Hippocampal formation (tissue), 2 donors: Measurements from ENCODE around the gene C18orf63.
A peak's percentile ranks its signal among the peaks of the same experiment; 100 is the strongest.
"Not testable (repeated sequence)": the region's sequence is repeated elsewhere in the genome, so short reads cannot be mapped to it uniquely, and the experiment has no call there.

ENCODE experiments used
- DNase-seq, 2 donors: peaks; one replicate each; lab custom pipeline; 2025; lab: John Stamatoyannopoulos, UW

C18orf63 gene

GRCh38 chr18:74286106-74286855 is 29.4 kb upstream of the C18orf63 start:
- DNase-seq = no peak

GRCh38 chr18:74286856-74287255 is 28.8 kb upstream of the C18orf63 start:
- no peak for DNase-seq

DNA sequence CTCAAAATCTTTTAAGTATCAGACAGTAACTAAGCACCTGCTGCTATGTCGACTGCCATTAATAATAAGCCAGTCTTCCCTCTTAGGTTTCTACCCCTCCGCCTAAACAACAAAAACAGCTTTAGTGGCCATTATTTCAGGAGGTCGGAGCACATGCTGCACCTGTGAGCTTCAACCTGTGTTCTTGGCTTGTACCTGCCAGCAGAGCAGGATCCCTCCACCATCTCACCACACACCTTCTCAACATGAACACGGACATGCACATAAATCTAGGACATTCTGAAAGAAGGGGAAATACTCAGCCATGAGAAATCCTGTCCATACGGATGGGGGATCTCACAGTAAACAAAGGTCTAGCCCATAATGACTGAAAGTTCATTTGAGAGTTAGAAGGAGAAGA is 27.6 kb upstream of the C18orf63 start:
- no peak for DNase-seq

DNA sequence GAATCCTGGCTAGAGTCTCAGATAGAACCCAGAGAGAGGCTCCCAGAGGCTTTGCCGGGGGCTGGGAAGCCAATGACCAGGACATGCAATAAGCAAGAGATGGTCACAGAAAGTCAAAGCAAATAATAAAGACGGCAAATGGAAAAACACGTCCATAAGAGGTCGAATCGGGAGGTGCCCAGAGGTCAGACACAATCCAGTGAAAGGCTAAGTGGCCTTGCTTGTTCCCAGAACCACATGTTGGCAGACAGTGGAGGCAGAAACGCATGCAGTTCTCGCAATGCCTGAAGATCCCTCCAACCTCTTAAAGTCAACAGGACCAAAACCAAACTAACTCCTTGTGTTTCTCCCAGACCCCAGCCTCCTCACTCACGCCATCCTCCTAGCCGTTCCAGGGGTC is 26.9 kb upstream of the C18orf63 start:
- no peak for DNase-seq

DNA sequence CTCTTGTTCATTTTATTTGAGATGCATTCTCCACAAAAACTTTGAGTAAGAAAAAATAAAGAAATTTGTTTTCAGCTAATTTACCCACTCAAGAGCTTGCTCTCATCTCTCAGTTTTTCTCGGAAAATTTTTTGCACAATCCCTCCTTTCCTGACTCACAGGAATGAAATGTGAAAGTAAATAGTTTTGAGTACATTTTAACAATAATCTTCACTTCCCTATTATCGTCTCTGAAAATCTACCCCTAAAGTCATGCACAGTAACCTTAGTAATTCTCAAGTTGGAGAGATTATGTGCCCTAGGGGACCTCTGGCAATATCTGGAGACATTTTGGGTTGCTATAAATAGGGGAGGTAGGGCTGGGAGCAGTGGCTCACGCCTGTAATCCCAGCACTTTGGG is 26.5 kb upstream of the C18orf63 start:
- DNase-seq = no peak

DNA sequence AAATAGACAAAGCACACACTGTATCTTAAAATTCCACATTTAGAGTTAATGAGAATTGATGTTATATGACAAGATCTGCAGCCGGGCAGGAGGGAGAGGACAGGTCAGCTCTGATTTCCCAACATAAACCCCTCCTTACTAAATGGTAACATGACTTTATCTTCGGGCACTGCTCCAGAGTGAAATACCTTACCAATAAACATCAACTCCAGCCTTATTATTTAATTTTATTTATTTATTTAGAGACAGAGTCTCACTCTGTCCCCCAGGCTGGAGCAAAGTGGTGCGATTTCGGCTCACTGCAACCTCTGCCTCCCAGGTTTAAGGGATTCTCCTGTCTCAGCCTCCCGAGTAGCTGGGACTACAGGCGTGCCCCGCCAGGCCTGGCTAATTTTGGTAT is 25.6 kb upstream of the C18orf63 start:
- no peak for DNase-seq

- no peak for DNase-seq
These were observed 24.7 kb upstream of the C18orf63 start for GRCh38 chr18:74290794-74291471.

- no peak for DNase-seq
These were observed 24.2 kb upstream of the C18orf63 start for GRCh38 chr18:74291472-74291770.

- peak; percentile 98 to 99 for DNase-seq
These were observed 23.7 kb upstream of the C18orf63 start, which contains the start of gene CYB5A for GRCh38 chr18:74291771-74292540. Gene CYB5A, minus strand, starts transcription at chr18:74291963. Its CDS starts 88 bp downstream, at chr18:74291875.

DNA sequence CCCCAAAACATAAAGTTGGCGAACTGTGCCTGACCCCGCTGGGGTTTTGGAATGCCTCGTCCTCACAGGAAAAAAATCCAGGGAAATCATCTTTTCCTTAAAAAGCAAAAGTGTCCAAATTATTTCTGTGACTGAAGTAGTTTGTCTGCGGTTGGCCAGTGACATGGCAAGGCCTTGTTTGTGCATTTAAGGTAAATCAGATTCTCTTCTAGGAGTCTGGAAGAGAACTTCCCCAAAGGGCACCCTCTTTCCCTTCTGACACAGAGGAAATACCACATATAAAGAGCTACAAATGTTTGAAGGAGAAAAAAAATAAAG is 23.1 kb upstream of the C18orf63 start:
- no peak for DNase-seq

GRCh38 chr18:74292982-74293381 is 22.7 kb upstream of the C18orf63 start:
- DNase-seq = not testable (repeated sequence)

GRCh38 chr18:74294526-74294925 is 21.1 kb upstream of the C18orf63 start:
- no peak for DNase-seq

DNA sequence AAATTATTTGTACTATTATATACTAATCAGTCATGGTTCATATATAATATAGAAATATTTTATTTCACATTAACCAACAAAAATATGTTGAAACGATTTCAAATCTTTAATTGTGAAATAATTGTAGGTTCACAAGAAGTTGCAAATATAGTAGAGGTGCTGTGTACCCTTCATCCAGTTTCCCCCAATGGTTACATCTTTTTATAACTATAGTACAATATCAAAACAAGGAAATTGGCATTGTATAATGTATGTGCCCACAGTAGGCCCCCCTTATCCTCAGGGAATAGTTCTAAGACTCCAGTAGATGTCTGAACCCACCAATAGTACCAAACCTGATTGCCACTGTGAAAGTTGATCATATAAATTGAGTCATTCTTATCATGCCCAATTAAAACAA is 16.5 kb upstream of the C18orf63 start:
- no peak for DNase-seq

DNA sequence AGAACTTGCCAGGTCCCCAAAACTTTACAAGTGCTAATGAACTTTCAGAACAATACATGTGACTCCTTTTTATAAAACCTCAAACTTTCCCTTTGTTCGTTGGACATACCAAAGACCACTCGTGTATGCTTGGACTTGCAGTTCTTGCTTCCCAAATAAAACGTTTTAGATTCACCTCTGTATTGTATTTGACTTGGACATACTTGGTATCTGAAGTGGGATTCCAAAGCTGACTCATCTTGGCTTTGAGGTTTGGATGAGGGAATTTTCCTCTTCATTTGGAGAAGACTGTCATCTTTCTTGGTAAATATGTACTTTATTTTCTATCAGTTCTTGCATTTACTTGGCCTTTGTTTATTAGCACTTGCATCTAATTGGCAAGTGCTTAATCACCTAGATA is 15.9 kb upstream of the C18orf63 start:
- DNase-seq = no peak

- DNase-seq = no peak
These were observed 12.3 kb upstream of the C18orf63 start for GRCh38 chr18:74303306-74303705.

DNA sequence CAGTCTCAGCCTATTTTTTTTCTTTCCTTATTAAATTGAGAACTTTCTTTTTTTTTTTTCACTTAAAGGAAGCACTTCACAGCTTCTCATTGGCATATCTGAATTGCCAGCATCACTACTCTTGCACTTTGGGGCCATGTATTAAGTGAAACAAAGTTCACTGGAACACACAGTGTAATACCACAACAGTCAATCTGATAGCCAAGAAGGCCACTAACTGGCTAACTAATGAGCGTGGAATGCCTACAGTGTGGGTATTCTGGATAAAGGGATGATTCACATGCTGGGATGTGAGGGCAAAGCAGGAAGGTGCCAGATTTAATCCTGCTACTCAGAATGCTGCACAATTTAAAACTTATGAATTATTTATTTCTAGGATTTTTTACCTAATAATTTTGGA is 11.7 kb upstream of the C18orf63 start:
- no peak for DNase-seq

- no peak for DNase-seq
These were observed 5.2 kb upstream of the C18orf63 start for GRCh38 chr18:74310411-74310810.

GRCh38 chr18:74311000-74311399 is 4.6 kb upstream of the C18orf63 start:
- no peak for DNase-seq

- no peak for DNase-seq
These were observed 728 bp upstream of the C18orf63 start for GRCh38 chr18:74314759-74315463.

- DNase-seq = no peak
These were observed 875 bp downstream of the C18orf63 start for GRCh38 chr18:74316257-74317170.

DNA sequence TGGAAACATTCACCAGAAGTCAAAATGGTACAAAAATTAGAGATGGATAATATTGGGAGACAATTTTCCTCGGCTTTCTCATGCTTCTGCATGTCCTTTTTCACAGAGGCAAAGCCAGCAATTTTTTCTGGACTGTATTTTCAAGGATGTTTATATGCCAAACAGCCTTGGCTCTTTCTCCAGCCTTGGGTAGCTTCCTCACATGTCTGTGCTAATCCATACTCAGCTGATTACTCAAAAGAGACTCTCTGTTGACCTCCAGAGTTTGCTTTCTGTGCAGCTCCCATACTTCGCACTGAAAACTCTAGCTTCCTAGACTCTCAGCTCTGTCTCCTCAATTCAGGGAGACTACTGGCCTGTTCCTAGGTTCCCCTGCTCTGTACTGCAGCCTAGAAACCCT is 10.6 kb downstream of the C18orf63 start:
- no peak for DNase-seq
